ENCODE data around the gene GRAP2. TPM values are rescaled to one million over a fixed set of nuclear protein-coding genes. Genes with fewer than 3 reads are reported as not detected.

Gene GRAP2
- total and polyA plus RNA-seq, 2 of the 13 experiments (the other 11 are each of a cell fraction or from before 2014, with no cell fraction given): 0.15 TPM; not detected in 1

DNA sequence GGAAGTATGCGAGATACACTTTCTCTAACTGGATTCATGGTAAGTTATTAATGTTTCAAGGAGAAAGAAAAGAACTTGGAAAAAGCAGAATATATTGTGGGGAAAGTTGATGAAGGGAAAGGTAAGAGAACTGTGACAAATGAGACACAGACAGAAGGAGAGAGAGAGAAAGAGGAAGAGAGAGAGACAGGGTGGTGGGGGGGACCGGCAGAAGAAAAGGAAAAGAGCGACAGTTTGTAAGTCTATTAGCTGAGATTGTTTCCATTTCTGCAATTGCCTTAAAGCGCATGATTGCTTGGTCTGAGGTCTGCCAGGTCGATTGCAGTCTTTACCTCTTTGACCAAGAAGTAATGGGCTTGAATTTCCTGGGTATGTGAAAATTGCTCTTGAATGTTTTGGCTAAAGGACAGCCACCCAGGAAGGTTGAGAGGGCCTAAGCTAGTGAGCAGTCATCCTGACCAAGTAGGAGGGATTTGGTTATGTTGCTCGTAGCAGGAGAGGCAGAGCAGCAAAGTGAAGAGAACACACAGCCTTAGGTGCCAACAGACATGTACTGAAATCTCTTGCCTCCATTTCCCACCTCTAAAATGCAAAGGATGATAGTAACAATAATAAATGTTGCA lies 35.8 kb downstream of the GRAP2 start:
- no peak for TF ChIP-seq SIN3B (IDR thresholded peaks at IDR 0.05; ENCODE audit: low read length)
- TF ChIP-seq ZFP41 (CRISPR knock-in tag; IDR thresholded peaks at IDR 0.05; ENCODE audit: borderline replicate concordance): no peak
- TF ChIP-seq, protein P1, sequence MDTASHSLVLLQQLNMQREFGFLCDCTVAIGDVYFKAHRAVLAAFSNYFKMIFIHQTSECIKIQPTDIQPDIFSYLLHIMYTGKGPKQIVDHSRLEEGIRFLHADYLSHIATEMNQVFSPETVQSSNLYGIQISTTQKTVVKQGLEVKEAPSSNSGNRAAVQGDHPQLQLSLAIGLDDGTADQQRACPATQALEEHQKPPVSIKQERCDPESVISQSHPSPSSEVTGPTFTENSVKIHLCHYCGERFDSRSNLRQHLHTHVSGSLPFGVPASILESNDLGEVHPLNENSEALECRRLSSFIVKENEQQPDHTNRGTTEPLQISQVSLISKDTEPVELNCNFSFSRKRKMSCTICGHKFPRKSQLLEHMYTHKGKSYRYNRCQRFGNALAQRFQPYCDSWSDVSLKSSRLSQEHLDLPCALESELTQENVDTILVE (CRISPR knock-in tag; IDR thresholded peaks at IDR 0.05): no peak
- no peak for TF ChIP-seq TEAD3 (CRISPR knock-in tag; optimal IDR thresholded peaks at IDR 0.05; ENCODE audit: borderline replicate concordance)
- TF ChIP-seq, protein P2, sequence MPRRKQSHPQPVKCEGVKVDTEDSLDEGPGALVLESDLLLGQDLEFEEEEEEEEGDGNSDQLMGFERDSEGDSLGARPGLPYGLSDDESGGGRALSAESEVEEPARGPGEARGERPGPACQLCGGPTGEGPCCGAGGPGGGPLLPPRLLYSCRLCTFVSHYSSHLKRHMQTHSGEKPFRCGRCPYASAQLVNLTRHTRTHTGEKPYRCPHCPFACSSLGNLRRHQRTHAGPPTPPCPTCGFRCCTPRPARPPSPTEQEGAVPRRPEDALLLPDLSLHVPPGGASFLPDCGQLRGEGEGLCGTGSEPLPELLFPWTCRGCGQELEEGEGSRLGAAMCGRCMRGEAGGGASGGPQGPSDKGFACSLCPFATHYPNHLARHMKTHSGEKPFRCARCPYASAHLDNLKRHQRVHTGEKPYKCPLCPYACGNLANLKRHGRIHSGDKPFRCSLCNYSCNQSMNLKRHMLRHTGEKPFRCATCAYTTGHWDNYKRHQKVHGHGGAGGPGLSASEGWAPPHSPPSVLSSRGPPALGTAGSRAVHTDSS (CRISPR knock-in tag; conservative IDR thresholded peaks at IDR 0.05): no peak
- TF ChIP-seq KLF12 (CRISPR knock-in tag; IDR thresholded peaks at IDR 0.05; ENCODE audit: borderline replicate concordance): no peak
- TF ChIP-seq ZNF207 (IDR thresholded peaks at IDR 0.05; ENCODE audit: borderline replicate concordance): no peak
- no peak for TF ChIP-seq NFATC3 (CRISPR knock-in tag; IDR thresholded peaks at IDR 0.05)
- no peak overlapping the region for H2AFZ ChIP-seq (ENCODE audit: low read length)
- no peak overlapping the region for H3K9ac ChIP-seq (ENCODE audit: insufficient read depth, low read depth, low read length)
- no peak overlapping the region for H3K27ac ChIP-seq (ENCODE audit: extremely low read length, insufficient read depth, low read length)
- ChIA-PET CTCF (ENCODE audit: low intra/inter-chr PET ratio, low total read pairs) (no interaction called here), POLR2A (no interaction called here)
- H3K4me2 ChIP-seq (ENCODE audit: low read depth, low read length): no peak overlapping the region
- H4K20me1 ChIP-seq (ENCODE audit: insufficient read depth, low read length): no peaks in the 10 kb centered on the region
- WGBS (ENCODE audit: low lambda C conversion rate): 34% methylated on average over 6 of the region's 6 CpGs
- intact Hi-C loops (cut with micrococcal nuclease; ENCODE audit: unreplicated experiment) (no loop called here), in situ Hi-C loops (cut with HindIII; ENCODE audit: extremely low pct_ligation_motif_present, low pct_unique_long_range_greater_than_20kb) (no loop called here)
- FAIRE-seq (no peak), DNase-seq (ENCODE audit: low spot score) (no peak), ATAC-seq (no peak)
- peaks cover 0 to 31% of the 10 kb centered on the region in 2 experiments; a peak in 3 of 5 replicates for H3K27me3 ChIP-seq (ENCODE audit: control insufficient read depth in 1 of 2, insufficient read depth in 2 of 2, low read length in 2 of 2)
- H3K79me2 ChIP-seq (ENCODE audit: insufficient read depth, low read length): no peaks in the 10 kb centered on the region
- no peak overlapping the region for H3K4me3 ChIP-seq (replicated peaks in 1 of 3; ENCODE audit: insufficient read depth in 1 of 3, low read depth in 2 of 3, low read length in 3 of 3)
- H3K36me3 ChIP-seq (replicated peaks in 1 of 2; ENCODE audit: control insufficient read depth in 1 of 2, insufficient read depth in 2 of 2, low read length in 2 of 2): no peaks in the 10 kb centered on the region
- no peaks in the 10 kb centered on the region for H3K9me3 ChIP-seq (ENCODE audit: low read length)
- BruUV-seq (replicated peaks): no TSS peak
- H3K4me1 ChIP-seq (ENCODE audit: insufficient read depth, low read length): peaks cover 7% of the 10 kb centered on the region; the same call in 1 of the 2 replicates

All from HepG2 (cell line).